ENCODE results near the gene ZFAND3.
A peak's percentile ranks its signal among the peaks of the same experiment; 100 is the strongest.
"Not testable (repeated sequence)": the region's sequence is repeated elsewhere in the genome, so short reads cannot be mapped to it uniquely, and the experiment has no call there.

ZFAND3 gene

GRCh38 chr6:38100380-38100779, 280.9 kb downstream of the ZFAND3 start:
- DNase-seq: no peak

- no peak for DNase-seq
These were observed 284.4 kb downstream of the ZFAND3 start for GRCh38 chr6:38103921-38104320.

GRCh38 chr6:38105066-38105465, 285.5 kb downstream of the ZFAND3 start:
- no peak for DNase-seq

- no peak for DNase-seq
These were observed 287.5 kb downstream of the ZFAND3 start for GRCh38 chr6:38107073-38107472.

- DNase-seq: peak; percentile 71
These were observed 291.0 kb downstream of the ZFAND3 start for GRCh38 chr6:38110481-38110971.

- DNase-seq: no peak
These were observed 292.7 kb downstream of the ZFAND3 start for GRCh38 chr6:38112181-38112580.

GRCh38 chr6:38113825-38114576, 294.5 kb downstream of the ZFAND3 start:
- no peak for DNase-seq

- no peak for DNase-seq
These were observed 295.6 kb downstream of the ZFAND3 start for GRCh38 chr6:38114976-38115625.

- DNase-seq: no peak
These were observed 296.1 kb downstream of the ZFAND3 start for GRCh38 chr6:38115626-38116008.

GRCh38 chr6:38116248-38116647, 296.7 kb downstream of the ZFAND3 start:
- no peak for DNase-seq

- DNase-seq: no peak
These were observed 297.8 kb downstream of the ZFAND3 start for GRCh38 chr6:38117281-38117680.

GRCh38 chr6:38118791-38119365, 299.4 kb downstream of the ZFAND3 start:
- no peak for DNase-seq

GRCh38 chr6:38119516-38119915, 300.0 kb downstream of the ZFAND3 start:
- DNase-seq: no peak

- not testable (repeated sequence) for DNase-seq
These were observed 304.8 kb downstream of the ZFAND3 start for GRCh38 chr6:38124224-38124926.

GRCh38 chr6:38127284-38127683, 307.8 kb downstream of the ZFAND3 start:
- DNase-seq: no peak

- DNase-seq: no peak
These were observed 312.0 kb downstream of the ZFAND3 start for GRCh38 chr6:38131527-38131965.

- DNase-seq: no peak
These were observed 314.6 kb downstream of the ZFAND3 start for GRCh38 chr6:38133932-38134703.

- DNase-seq: no peak
These were observed 315.2 kb downstream of the ZFAND3 start for GRCh38 chr6:38134704-38135088.

GRCh38 chr6:38136547-38136946, 317.0 kb downstream of the ZFAND3 start:
- peak; percentile 7 for DNase-seq

- DNase-seq: no peak
These were observed 318.2 kb downstream of the ZFAND3 start for GRCh38 chr6:38137608-38138265.

GRCh38 chr6:38138374-38138773, 318.8 kb downstream of the ZFAND3 start:
- DNase-seq: no peak

GRCh38 chr6:38141085-38141484, 321.6 kb downstream of the ZFAND3 start:
- no peak for DNase-seq

Measured in NCI-H1694 treated with DMSO at 0.1 percent for 48 hours (cell line).